Mesenteric fat pad (tissue), 1 donor: ENCODE results near the gene JAM2. TPM values are rescaled to one million over a fixed set of nuclear protein-coding genes. Genes with fewer than 3 reads are reported as not detected.

Experiments used
- total RNA-seq: library from RNA; stranded (reverse); fragmentation: NEBNext Ultra II Directional; extraction: Animal tissue kit (Norgen Biotek cat#: 25700); gene quantifications from one replicate; pipeline ENCODE4 v1.2.1, GENCODE V29; 2021
- donor health status: DM: yes; HTN: yes; CAD: no.

The JAM2 gene
- total RNA-seq, 1 donor from 2014 or later: 13.3 TPM

Other genes with a start within 250 kb of the JAM2 start
- gene MRPL39, start 31.8 kb upstream of the JAM2 start, total RNA-seq: 22.8 TPM
- gene ATP5PF, start 95.6 kb downstream of the JAM2 start, total RNA-seq: 164 TPM
- 23.6 TPM for gene GABPA, start 95.7 kb downstream of the JAM2 start, total RNA-seq